GM12875 (cell line): ENCODE results near the gene NDST1.

Experiments
- H3K4me3 ChIP-seq: one replicate; pipeline ENCODE4 v1.5.1; 2011; ENCODE audit warnings: low read depth, low read length, control low read depth
- TF ChIP-seq, protein P1 (sequence below): IDR thresholded peaks from 2 replicates; pipeline ENCODE4 v1.5.1; 2011; ENCODE audit warnings: low read depth, mild to moderate bottlenecking, control low read depth, inconsistent platforms, low read length, moderate library complexity, borderline replicate concordance; ENCODE audit not compliant: insufficient read depth

NDST1 gene

DNA sequence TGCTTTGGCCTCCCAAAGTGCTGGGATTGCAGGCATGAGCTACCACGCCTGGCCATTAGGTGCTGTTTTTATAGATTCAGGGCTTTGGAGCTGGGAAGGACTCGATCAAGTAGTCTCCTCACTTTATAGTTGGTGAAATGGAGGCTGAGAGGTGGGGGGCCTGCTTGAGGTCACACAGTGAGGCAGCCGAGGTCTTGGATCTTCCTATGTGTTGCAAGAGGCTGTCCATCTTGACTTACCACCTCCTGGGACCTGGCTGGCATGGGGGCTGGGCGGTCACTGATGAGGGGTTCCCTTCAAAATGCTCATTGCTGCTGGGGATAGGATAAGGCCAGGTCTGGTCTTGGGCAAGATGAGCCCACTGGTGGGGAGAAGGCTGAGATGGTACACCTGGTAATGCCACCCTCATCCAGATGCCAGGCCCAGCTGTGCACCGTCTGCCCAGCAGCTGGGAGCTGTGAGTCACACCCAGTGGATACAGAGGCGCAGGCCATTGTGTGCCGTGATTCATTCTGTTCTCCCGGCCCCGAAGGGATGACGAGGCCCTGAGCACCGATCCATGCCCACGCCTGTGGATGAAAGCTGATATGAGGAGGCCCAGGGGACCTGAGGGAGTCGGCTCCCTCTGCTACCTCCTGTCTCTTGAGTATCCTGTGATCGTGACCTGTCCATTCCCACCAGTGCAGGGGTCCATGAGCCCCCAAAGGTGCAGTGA, 10.5 kb upstream of the NDST1 start:
- no peak overlapping the region for H3K4me3 ChIP-seq

DNA sequence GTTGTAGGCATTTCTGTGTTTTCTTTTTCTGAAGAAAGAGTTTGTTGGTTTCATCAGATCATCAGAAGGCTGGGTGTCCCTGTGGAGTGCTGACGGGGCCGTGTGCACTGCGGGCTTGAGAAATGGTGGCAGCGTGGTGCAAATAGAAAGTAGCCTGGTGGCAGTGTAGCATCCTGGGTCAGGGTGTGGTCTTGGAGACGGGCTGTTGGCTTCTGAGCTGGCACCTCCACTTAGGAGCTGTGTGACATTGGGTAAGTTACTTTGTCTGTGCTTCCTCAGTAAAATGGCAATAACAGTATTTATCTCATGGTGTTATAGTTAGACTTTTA, 10.0 kb upstream of the NDST1 start:
- no peak overlapping the region for H3K4me3 ChIP-seq
- TF ChIP-seq, protein P1, sequence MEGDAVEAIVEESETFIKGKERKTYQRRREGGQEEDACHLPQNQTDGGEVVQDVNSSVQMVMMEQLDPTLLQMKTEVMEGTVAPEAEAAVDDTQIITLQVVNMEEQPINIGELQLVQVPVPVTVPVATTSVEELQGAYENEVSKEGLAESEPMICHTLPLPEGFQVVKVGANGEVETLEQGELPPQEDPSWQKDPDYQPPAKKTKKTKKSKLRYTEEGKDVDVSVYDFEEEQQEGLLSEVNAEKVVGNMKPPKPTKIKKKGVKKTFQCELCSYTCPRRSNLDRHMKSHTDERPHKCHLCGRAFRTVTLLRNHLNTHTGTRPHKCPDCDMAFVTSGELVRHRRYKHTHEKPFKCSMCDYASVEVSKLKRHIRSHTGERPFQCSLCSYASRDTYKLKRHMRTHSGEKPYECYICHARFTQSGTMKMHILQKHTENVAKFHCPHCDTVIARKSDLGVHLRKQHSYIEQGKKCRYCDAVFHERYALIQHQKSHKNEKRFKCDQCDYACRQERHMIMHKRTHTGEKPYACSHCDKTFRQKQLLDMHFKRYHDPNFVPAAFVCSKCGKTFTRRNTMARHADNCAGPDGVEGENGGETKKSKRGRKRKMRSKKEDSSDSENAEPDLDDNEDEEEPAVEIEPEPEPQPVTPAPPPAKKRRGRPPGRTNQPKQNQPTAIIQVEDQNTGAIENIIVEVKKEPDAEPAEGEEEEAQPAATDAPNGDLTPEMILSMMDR, result no peak

More for the DNA sequence above, 10.5 kb upstream of the NDST1 start:
- TF ChIP-seq, protein P1, result no peak

DNA sequence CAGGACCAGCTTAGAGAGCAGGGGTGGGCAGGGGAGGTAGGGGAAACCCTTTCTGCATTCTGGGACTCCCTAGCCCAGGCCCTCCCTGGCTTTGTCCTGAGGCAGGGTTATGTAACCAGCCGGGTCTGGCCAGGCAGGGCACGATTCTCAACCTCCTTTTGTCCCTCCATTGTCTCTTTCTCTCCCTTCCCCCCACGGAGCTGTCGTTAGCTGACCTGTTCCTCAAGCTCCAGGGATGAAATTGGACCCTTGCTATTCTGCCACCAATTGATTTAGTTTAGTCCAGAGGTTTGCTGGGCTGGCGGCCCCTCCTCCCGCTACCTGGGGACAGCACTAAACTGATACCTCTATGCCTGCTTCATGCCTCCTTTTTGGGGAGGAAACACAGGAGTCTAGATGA, 9.4 kb upstream of the NDST1 start:
- H3K4me3 ChIP-seq, result no peak overlapping the region
- TF ChIP-seq, protein P1, result no peak

DNA sequence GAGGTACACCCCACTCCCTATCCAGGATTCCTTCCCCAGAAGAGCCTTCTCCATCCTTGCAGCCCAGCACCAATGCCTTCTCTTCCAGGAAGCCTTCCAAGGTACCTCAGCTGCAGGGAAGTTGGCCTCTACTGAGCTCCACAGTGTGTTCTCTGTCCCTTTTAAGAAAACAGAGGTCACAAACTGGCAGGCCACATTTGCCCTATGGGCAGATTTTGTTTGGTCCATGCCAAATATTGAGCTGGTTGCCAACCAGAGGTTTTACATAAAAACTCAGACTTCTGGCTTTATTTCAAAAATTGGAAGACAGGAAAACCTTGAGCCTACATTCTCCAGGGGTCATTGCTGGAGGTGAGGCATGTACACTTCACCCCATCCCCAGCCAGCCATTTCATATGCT, 9.0 kb upstream of the NDST1 start:
- TF ChIP-seq, protein P1, result no peak
- H3K4me3 ChIP-seq, result no peak overlapping the region

DNA sequence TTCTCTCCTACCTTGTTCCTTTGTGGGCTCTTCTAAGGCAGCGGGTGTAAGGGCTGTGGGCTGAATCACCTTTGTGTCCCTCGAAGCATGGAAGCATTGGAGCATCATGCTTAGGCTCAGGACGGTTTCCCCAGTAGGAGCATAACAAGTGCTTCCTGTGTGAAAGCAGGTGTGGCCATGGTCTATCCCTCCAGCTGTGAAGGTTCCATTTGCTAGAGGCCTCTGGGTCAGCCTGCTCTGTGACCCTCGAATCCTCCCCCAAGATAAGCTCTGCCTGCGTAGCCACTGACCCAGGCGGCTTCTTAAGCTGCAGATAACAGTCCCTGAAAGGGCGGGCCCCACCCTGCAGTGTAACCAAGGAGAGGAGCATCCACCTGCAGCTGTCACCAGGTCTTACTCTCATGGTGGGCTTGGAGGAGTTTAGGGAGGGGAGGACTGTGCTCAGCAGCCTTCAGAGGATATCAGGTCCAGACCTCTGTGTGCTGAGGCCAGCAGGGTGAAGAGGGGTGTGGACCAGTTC, 8.4 kb upstream of the NDST1 start:
- TF ChIP-seq, protein P1, result no peak
- H3K4me3 ChIP-seq, result no peak overlapping the region

DNA sequence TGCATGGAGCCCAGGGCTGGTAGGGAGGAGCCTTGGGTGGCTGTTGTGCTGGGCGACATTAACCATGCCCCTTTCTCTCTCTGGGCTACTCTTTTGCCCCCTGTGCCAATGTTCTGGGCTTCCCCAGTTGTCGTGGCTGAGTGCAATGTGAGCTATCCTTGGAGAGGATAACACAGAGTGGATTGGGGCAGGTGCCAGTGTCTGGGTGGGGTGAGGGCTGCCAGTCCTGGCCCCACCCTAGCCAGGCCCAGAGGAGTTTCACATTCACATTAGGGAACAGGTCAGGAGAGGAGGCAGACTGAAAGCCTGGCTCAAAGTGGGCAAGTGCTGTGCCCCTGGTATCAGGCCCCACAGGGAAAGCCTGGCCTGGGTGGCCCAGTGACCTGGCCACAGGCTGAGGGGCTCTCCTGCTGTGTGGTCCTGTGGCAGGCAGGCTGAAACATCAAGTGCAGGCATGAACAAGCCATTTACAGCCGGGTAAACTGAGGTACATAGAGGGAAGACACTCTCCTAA, 7.5 kb upstream of the NDST1 start:
- H3K4me3 ChIP-seq, result no peak overlapping the region
- TF ChIP-seq, protein P1, result no peak

DNA sequence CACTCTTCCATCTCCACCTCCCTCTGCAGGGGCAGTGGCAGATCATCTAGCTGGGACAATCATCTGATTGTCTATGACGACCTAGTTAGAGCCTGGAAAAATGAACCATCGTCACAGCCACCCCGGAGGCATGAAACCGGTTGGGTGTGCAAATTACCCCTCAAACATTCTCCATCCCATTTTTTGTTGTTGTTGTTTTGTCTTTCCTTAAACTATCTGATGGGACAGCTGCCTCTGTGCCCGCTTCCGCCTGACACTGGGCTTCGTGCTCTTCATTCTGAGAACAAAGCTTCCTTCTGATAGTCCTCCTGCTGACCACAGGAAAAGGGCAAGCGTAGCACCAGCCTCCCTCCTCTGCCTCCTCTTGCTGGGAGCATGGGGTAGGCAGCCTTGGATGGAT, 7.0 kb upstream of the NDST1 start:
- TF ChIP-seq, protein P1, result no peak
- no peak overlapping the region for H3K4me3 ChIP-seq
